ENCODE data around the gene GRM8.

The GRM8 gene

GRCh38 chr7:126495001-126495400 lies 757.7 kb downstream of the GRM8 start:
- DNase-seq: no peak

- no peak for DNase-seq
These were observed 758.9 kb downstream of the GRM8 start for GRCh38 chr7:126493801-126494200.

- DNase-seq: no peak
These were observed 762.9 kb downstream of the GRM8 start for GRCh38 chr7:126489874-126490273.

GRCh38 chr7:126487728-126488442 lies 764.9 kb downstream of the GRM8 start:
- no peak for DNase-seq

GRCh38 chr7:126486806-126487205 lies 765.9 kb downstream of the GRM8 start:
- DNase-seq: no peak

- DNase-seq: no peak
These were observed 767.0 kb downstream of the GRM8 start for GRCh38 chr7:126485791-126486190.

GRCh38 chr7:126483972-126484371 lies 768.8 kb downstream of the GRM8 start:
- DNase-seq: no peak

- DNase-seq: no peak
These were observed 779.9 kb downstream of the GRM8 start for GRCh38 chr7:126472825-126473224.

GRCh38 chr7:126462405-126462804 lies 790.3 kb downstream of the GRM8 start:
- DNase-seq: no peak

GRCh38 chr7:126460664-126461063 lies 792.1 kb downstream of the GRM8 start:
- no peak for DNase-seq

GRCh38 chr7:126453104-126453503 lies 799.6 kb downstream of the GRM8 start:
- DNase-seq: no peak

- DNase-seq: no peak
These were observed 802.5 kb downstream of the GRM8 start for GRCh38 chr7:126450269-126450671.

- DNase-seq: no peak
These were observed 803.0 kb downstream of the GRM8 start for GRCh38 chr7:126449611-126450268.

GRCh38 chr7:126447984-126448383 lies 804.8 kb downstream of the GRM8 start:
- no peak for DNase-seq

GRCh38 chr7:126445991-126446390 lies 806.8 kb downstream of the GRM8 start:
- DNase-seq: no peak

- no peak for DNase-seq
These were observed 808.8 kb downstream of the GRM8 start for GRCh38 chr7:126443951-126444350.

GRCh38 chr7:126442908-126443307 lies 809.8 kb downstream of the GRM8 start:
- no peak for DNase-seq

GRCh38 chr7:126441745-126442144 lies 811.0 kb downstream of the GRM8 start:
- DNase-seq: no peak

GRCh38 chr7:126440542-126440941 lies 812.2 kb downstream of the GRM8 start:
- DNase-seq: no peak

- DNase-seq: no peak
These were observed 816.4 kb downstream of the GRM8 start for GRCh38 chr7:126436213-126436868.

GRCh38 chr7:126426652-126427051 lies 826.1 kb downstream of the GRM8 start:
- no peak for DNase-seq

GRCh38 chr7:126424985-126425384 lies 827.8 kb downstream of the GRM8 start:
- DNase-seq: no peak

GRCh38 chr7:126419047-126419446 lies 833.7 kb downstream of the GRM8 start:
- DNase-seq: no peak

GRCh38 chr7:126411821-126412383 lies 840.8 kb downstream of the GRM8 start:
- DNase-seq: no peak
